ENCODE data around the gene NOSIP. TPM values are rescaled to one million over a fixed set of nuclear protein-coding genes. Genes with fewer than 3 reads are reported as not detected.
A peak's percentile ranks its signal among the peaks of the same experiment; 100 is the strongest.

Gene NOSIP
- polyA plus RNA-seq, 1 of the 3 experiments (the other 2 are of a cell fraction): 128 TPM

GRCh38 chr19:49579193-49579592 is 1.2 kb downstream of the NOSIP start:
- Histone ChIP-seq H3K27ac (ENCODE audit: low read depth in 2 of 2, low read length in 1 of 2) (no peak overlapping the region), H3K4me1 (ENCODE audit: control insufficient read depth in 1 of 2, insufficient read depth in 2 of 2, low read depth in 1 of 2, low read length in 1 of 2) (peaks cover 0 to 4% of the 10 kb centered on the region in 2 experiments; a peak in 2 of 4 replicates), H3K36me3 (replicated peaks in 1 of 2; ENCODE audit: control insufficient read depth in 1 of 2, insufficient read depth in 2 of 2, low read length in 1 of 2) (peaks cover 6 to 13% of the 10 kb centered on the region in 2 experiments), H3K9me3 (no peaks in the 10 kb centered on the region), H3K4me3 (ENCODE audit: low read depth in 2 of 2, low read length in 1 of 2) (peak overlapping the region; percentile 66 to 88), H3K27me3 (ENCODE audit: insufficient read depth) (no peaks in the 10 kb centered on the region), H3K79me2 (ENCODE audit: insufficient read depth) (peaks cover 60% of the 10 kb centered on the region), H2AFZ (ENCODE audit: low read depth) (no peak overlapping the region; the same call in 1 of the 2 replicates), H4K20me1 (ENCODE audit: insufficient read depth) (no peaks in the 10 kb centered on the region; the same call in 1 of the 2 replicates), H3K9ac (peak overlapping the region; percentile 83), H3K9me2 (no peaks in the 10 kb centered on the region), H3K4me2 (peak overlapping the region; percentile 74), H3F3A (replicated peaks; ENCODE audit: insufficient read depth) (peaks cover 4% of the 10 kb centered on the region)
- no peak for DNase-seq
- TF ChIP-seq EP300 (IDR thresholded peaks at IDR 0.05; ENCODE audit: borderline replicate concordance in 1 of 2, low read depth in 1 of 2, low read length in 1 of 2) (no peak), FOXJ3 (CRISPR knock-in tag; IDR thresholded peaks at IDR 0.05) (no peak), YY1 (IDR thresholded peaks at IDR 0.05; ENCODE audit: low read depth) (no peak), GABPA (IDR thresholded peaks at IDR 0.05; ENCODE audit: low read depth) (no peak), USF2 (IDR thresholded peaks at IDR 0.05; ENCODE audit: borderline replicate concordance, low read depth, low read length) (no peak), FOXM1 (IDR thresholded peaks at IDR 0.05; ENCODE audit: low read depth) (no peak), CTCF (IDR thresholded peaks at IDR 0.05) (no peak), REST (IDR thresholded peaks at IDR 0.05; ENCODE audit: low read depth, low read length) (no peak)
- WGBS (ENCODE audit: low lambda C conversion rate): 63% methylated on average over 4 of the region's 4 CpGs
- POLR2A ChIA-PET: interaction anchor here (1.0 to 1.4 kb wide), 3 partner anchors 83 to 134 kb away, joined by 3 to 4 read pairs (median 3); partner anchors contain the start of gene RPS11
- CTCF ChIA-PET: interaction anchor here (1.2 to 6.8 kb wide), 6 partner anchors 9 to 103 kb away, joined by 3 to 65 read pairs (median 7); partner anchors contain the start of gene RPS11

GRCh38 chr19:49574206-49574755 is 6.1 kb downstream of the NOSIP start:
- H3K9me2 ChIP-seq: no peaks in the 10 kb centered on the region
- H3K27ac ChIP-seq (ENCODE audit: low read depth in 2 of 2, low read length in 1 of 2): no peak overlapping the region
- H3K4me1 ChIP-seq (ENCODE audit: control insufficient read depth in 1 of 2, insufficient read depth in 2 of 2, low read depth in 1 of 2, low read length in 1 of 2): peaks cover 7 to 12% of the 10 kb centered on the region in 2 experiments; a peak in 3 of 4 replicates
- H3K4me2 ChIP-seq: no peak overlapping the region
- 100% methylated on average over 2 of the region's 2 CpGs for WGBS (ENCODE audit: low lambda C conversion rate)
- peaks cover 15% of the 10 kb centered on the region for H4K20me1 ChIP-seq (ENCODE audit: insufficient read depth)
- H3F3A ChIP-seq (replicated peaks; ENCODE audit: insufficient read depth): peaks cover 19% of the 10 kb centered on the region
- H3K79me2 ChIP-seq (ENCODE audit: insufficient read depth): peaks cover 97% of the 10 kb centered on the region
- no peak for DNase-seq
- no peak overlapping the region for H2AFZ ChIP-seq (ENCODE audit: low read depth)
- ChIA-PET CTCF (interaction anchor here (0.6 to 2.1 kb wide), 5 partner anchors 28 to 265 kb away, joined by 3 to 6 read pairs (median 3); no protein-coding TSS in a partner anchor), POLR2A (no interaction called here)
- no peak overlapping the region for H3K9ac ChIP-seq
- H3K4me3 ChIP-seq (ENCODE audit: low read depth in 2 of 2, low read length in 1 of 2): no peak overlapping the region
- H3K9me3 ChIP-seq: no peaks in the 10 kb centered on the region
- H3K27me3 ChIP-seq (ENCODE audit: insufficient read depth): no peaks in the 10 kb centered on the region
- peaks cover 6 to 13% of the 10 kb centered on the region in 2 experiments for H3K36me3 ChIP-seq (replicated peaks in 1 of 2; ENCODE audit: control insufficient read depth in 1 of 2, insufficient read depth in 2 of 2, low read length in 1 of 2)
- no peak for TF ChIP-seq NRF1 (IDR thresholded peaks at IDR 0.05; ENCODE audit: low read depth, low read length)
- TF ChIP-seq ELF1 (IDR thresholded peaks at IDR 0.05): no peak
- TF ChIP-seq SIN3A (IDR thresholded peaks at IDR 0.05; ENCODE audit: borderline replicate concordance, low read depth, low read length): no peak
- no peak for TF ChIP-seq GABPA (IDR thresholded peaks at IDR 0.05; ENCODE audit: low read depth)
- no peak for TF ChIP-seq FOXJ3 (CRISPR knock-in tag; IDR thresholded peaks at IDR 0.05)
- TF ChIP-seq CTCF (IDR thresholded peaks at IDR 0.05): no peak
- TF ChIP-seq MEF2A (IDR thresholded peaks at IDR 0.05; ENCODE audit: borderline replicate concordance, low read depth): no peak
- no peak for TF ChIP-seq YY1 (IDR thresholded peaks at IDR 0.05; ENCODE audit: low read depth)
- no peak for TF ChIP-seq FOSL2 (IDR thresholded peaks at IDR 0.05; ENCODE audit: borderline replicate concordance, low read depth)
- no peak for TF ChIP-seq EZH2phosphoT487 (IDR thresholded peaks at IDR 0.05; ENCODE audit: borderline replicate concordance, low read depth)
- no peak for TF ChIP-seq RCOR1 (IDR thresholded peaks at IDR 0.05; ENCODE audit: low read length)
- TF ChIP-seq POLR2AphosphoS5 (IDR thresholded peaks at IDR 0.05; ENCODE audit: low read depth, low read length): no peak
- TF ChIP-seq, protein P1, sequence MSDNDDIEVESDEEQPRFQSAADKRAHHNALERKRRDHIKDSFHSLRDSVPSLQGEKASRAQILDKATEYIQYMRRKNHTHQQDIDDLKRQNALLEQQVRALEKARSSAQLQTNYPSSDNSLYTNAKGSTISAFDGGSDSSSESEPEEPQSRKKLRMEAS (IDR thresholded peaks at IDR 0.05; ENCODE audit: low read depth): no peak
